ENCODE measurements around the gene AIRE. TPM values are rescaled to one million over a fixed set of nuclear protein-coding genes. Genes with fewer than 3 reads are reported as not detected.

AIRE gene
- total and polyA plus RNA-seq, 2 donors (not counting 1 experiment from before 2014, with no cell fraction given): not detected

DNA sequence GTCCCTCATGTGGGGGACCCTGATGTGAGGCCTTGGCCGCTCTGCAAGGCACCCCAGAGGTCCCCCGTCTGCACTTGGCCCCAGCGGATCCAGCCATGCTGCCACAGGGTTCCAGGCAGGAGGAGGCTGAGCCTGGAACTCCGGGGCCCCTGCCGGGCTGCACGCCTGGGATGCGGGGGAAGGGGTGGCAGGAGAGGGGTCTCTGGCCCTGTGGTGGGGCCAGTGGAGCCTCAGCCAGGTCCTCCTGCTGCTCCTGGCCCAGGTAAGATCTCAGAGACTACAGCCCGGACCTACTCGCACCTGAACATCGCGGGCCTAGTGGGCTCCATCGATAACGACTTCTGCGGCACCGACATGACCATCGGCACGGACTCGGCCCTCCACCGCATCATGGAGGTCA, 27.0 kb downstream of the AIRE start:
- H3K4me1 ChIP-seq (ENCODE audit: control insufficient read depth, extremely low read depth, insufficient read depth, low read length): no peaks in the 10 kb centered on the region
- H3K9ac ChIP-seq (ENCODE audit: insufficient read depth, low read length): no peak overlapping the region
- H3K36me3 ChIP-seq (ENCODE audit: control insufficient read depth, insufficient read depth, low read length): peaks cover 20% of the 10 kb centered on the region

GRCh38 chr21:44313451-44313850, 27.8 kb downstream of the AIRE start:
- Histone ChIP-seq H3K4me3 (replicated peaks in 1 of 4; ENCODE audit: control extremely low read depth in 1 of 4, insufficient read depth in 1 of 4, low read depth in 3 of 4, low read length in 4 of 4) (no peak overlapping the region), H3K4me2 (ENCODE audit: extremely low read depth, insufficient read depth, low read length) (no peak overlapping the region), H3K36me3 (ENCODE audit: control insufficient read depth, insufficient read depth, low read length) (peaks cover 21% of the 10 kb centered on the region), H3K9me3 (ENCODE audit: control insufficient read depth, insufficient read depth, low read depth, low read length) (no peaks in the 10 kb centered on the region), H3K9ac (ENCODE audit: insufficient read depth, low read length) (no peak overlapping the region), H3K79me2 (ENCODE audit: control insufficient read depth, insufficient read depth, low read length) (no peaks in the 10 kb centered on the region), H4K20me1 (ENCODE audit: control insufficient read depth, extremely low read depth, insufficient read depth, low read length) (no peaks in the 10 kb centered on the region), H2AFZ (ENCODE audit: low read length) (no peak overlapping the region), H3K27ac (ENCODE audit: insufficient read depth, low read length) (no peak overlapping the region), H3K4me1 (ENCODE audit: control insufficient read depth, extremely low read depth, insufficient read depth, low read length) (no peaks in the 10 kb centered on the region), H3K27me3 (ENCODE audit: control insufficient read depth, insufficient read depth, low read length) (no peaks in the 10 kb centered on the region)
- no peak for DNase-seq (ENCODE audit: low read depth in 2 of 2)
- TF ChIP-seq EZH2 (IDR thresholded peaks at IDR 0.05; ENCODE audit: low read length, missing control alignments): no peak
- TF ChIP-seq, protein P1, sequence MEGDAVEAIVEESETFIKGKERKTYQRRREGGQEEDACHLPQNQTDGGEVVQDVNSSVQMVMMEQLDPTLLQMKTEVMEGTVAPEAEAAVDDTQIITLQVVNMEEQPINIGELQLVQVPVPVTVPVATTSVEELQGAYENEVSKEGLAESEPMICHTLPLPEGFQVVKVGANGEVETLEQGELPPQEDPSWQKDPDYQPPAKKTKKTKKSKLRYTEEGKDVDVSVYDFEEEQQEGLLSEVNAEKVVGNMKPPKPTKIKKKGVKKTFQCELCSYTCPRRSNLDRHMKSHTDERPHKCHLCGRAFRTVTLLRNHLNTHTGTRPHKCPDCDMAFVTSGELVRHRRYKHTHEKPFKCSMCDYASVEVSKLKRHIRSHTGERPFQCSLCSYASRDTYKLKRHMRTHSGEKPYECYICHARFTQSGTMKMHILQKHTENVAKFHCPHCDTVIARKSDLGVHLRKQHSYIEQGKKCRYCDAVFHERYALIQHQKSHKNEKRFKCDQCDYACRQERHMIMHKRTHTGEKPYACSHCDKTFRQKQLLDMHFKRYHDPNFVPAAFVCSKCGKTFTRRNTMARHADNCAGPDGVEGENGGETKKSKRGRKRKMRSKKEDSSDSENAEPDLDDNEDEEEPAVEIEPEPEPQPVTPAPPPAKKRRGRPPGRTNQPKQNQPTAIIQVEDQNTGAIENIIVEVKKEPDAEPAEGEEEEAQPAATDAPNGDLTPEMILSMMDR (conservative IDR thresholded peaks at IDR 0.05 in 1 of 2, IDR thresholded peaks at IDR 0.05 in 1 of 2; ENCODE audit: low read depth in 1 of 2, low read length in 2 of 2): no peak

More for the DNA sequence above, 27.0 kb downstream of the AIRE start:
- Histone ChIP-seq H3K27ac (ENCODE audit: insufficient read depth, low read length) (no peak overlapping the region), H4K20me1 (ENCODE audit: control insufficient read depth, extremely low read depth, insufficient read depth, low read length) (no peaks in the 10 kb centered on the region), H3K79me2 (ENCODE audit: control insufficient read depth, insufficient read depth, low read length) (no peaks in the 10 kb centered on the region), H3K27me3 (ENCODE audit: control insufficient read depth, insufficient read depth, low read length) (no peaks in the 10 kb centered on the region), H3K9me3 (ENCODE audit: control insufficient read depth, insufficient read depth, low read depth, low read length) (no peaks in the 10 kb centered on the region), H3K4me3 (replicated peaks in 1 of 4; ENCODE audit: control extremely low read depth in 1 of 4, insufficient read depth in 1 of 4, low read depth in 3 of 4, low read length in 4 of 4) (no peak overlapping the region), H2AFZ (ENCODE audit: low read length) (no peak overlapping the region), H3K4me2 (ENCODE audit: extremely low read depth, insufficient read depth, low read length) (no peak overlapping the region)
- no peak for DNase-seq (ENCODE audit: low read depth in 2 of 2)
- TF ChIP-seq EZH2 (IDR thresholded peaks at IDR 0.05; ENCODE audit: low read length, missing control alignments): no peak
- TF ChIP-seq, protein P1 (conservative IDR thresholded peaks at IDR 0.05 in 1 of 2, IDR thresholded peaks at IDR 0.05 in 1 of 2; ENCODE audit: low read depth in 1 of 2, low read length in 2 of 2): no peak

GRCh38 chr21:44314128-44314527, 28.5 kb downstream of the AIRE start:
- Histone ChIP-seq H4K20me1 (ENCODE audit: control insufficient read depth, extremely low read depth, insufficient read depth, low read length) (no peaks in the 10 kb centered on the region), H3K4me3 (replicated peaks in 1 of 4; ENCODE audit: control extremely low read depth in 1 of 4, insufficient read depth in 1 of 4, low read depth in 3 of 4, low read length in 4 of 4) (no peak overlapping the region), H3K9me3 (ENCODE audit: control insufficient read depth, insufficient read depth, low read depth, low read length) (no peaks in the 10 kb centered on the region), H3K27me3 (ENCODE audit: control insufficient read depth, insufficient read depth, low read length) (no peaks in the 10 kb centered on the region), H3K4me1 (ENCODE audit: control insufficient read depth, extremely low read depth, insufficient read depth, low read length) (no peaks in the 10 kb centered on the region), H2AFZ (ENCODE audit: low read length) (no peak overlapping the region), H3K9ac (ENCODE audit: insufficient read depth, low read length) (no peak overlapping the region), H3K36me3 (ENCODE audit: control insufficient read depth, insufficient read depth, low read length) (peaks cover 21% of the 10 kb centered on the region), H3K4me2 (ENCODE audit: extremely low read depth, insufficient read depth, low read length) (no peak overlapping the region), H3K27ac (ENCODE audit: insufficient read depth, low read length) (no peak overlapping the region), H3K79me2 (ENCODE audit: control insufficient read depth, insufficient read depth, low read length) (no peaks in the 10 kb centered on the region)
- TF ChIP-seq, protein P1 (conservative IDR thresholded peaks at IDR 0.05 in 1 of 2, IDR thresholded peaks at IDR 0.05 in 1 of 2; ENCODE audit: low read depth in 1 of 2, low read length in 2 of 2): no peak
- TF ChIP-seq EZH2 (IDR thresholded peaks at IDR 0.05; ENCODE audit: low read length, missing control alignments): no peak
- no peak for DNase-seq (ENCODE audit: low read depth in 2 of 2)

All from fibroblast of lung (primary cell).